Embryonic facial prominence (tissue), 1 donor: ENCODE data around the gene SNX10.

Source experiments
- DNase-seq: peaks from one replicate; pipeline ENCODE4 v3.0.0-alpha.2; 2016; ENCODE audit errors: extremely low spot score

The SNX10 gene

GRCh38 chr7:26334166-26334859 is 42.7 kb downstream of the SNX10 start:
- no peak for DNase-seq

DNA sequence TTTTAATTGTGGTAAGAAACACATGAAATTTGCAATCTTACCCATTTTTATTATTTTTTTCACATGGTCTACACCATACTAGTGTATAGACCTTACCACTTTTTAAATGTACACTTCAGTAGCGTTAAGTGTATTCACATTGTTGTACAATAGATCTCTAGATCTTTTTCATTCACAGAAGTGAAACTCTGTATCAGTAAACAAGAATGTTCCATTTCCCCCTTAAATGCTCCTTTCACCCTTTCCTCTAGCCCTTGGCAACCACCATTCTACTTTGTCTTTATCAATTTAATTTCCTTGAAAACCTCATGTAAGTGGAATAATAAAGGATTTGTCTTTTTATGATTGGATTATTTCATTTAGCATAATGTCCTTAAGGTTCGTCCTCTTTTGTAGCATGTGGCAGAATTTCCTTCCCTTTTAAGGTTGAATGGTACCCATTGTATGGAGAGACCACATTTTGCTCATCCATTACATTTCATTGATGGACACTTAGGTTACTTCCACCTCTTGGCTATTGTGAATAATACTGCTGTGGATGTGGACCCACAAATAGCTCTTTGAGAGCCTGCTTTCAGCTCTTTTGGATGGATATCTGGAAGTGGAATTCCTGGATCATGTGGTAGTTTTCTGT is 45.7 kb downstream of the SNX10 start:
- DNase-seq: no peak

DNA sequence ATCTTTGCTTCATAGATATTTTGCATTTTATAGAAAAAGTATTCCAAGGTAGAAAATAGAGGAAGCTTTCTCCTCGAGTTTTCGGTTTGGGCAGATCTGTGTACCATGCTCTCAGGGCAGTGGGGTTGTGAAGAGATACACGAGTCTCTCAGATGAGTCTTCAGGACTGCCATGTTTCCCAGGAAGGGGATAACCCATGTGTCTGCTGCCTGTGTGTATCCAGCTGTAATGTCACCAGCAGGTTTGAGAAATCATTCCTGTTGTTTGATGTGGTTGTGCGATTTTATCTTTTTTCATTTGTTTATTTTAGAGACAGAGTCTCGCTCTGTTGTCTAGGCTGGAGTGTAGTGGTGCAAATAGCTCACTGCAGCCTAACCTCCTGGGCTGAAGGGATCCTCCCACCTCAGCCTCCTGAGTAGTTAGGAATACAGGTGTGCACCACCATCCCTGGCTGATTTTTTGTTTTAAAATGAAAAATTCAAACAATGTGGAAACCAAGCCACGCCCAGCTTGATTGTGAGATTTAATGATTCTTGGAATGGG is 48.9 kb downstream of the SNX10 start:
- DNase-seq: no peak

DNA sequence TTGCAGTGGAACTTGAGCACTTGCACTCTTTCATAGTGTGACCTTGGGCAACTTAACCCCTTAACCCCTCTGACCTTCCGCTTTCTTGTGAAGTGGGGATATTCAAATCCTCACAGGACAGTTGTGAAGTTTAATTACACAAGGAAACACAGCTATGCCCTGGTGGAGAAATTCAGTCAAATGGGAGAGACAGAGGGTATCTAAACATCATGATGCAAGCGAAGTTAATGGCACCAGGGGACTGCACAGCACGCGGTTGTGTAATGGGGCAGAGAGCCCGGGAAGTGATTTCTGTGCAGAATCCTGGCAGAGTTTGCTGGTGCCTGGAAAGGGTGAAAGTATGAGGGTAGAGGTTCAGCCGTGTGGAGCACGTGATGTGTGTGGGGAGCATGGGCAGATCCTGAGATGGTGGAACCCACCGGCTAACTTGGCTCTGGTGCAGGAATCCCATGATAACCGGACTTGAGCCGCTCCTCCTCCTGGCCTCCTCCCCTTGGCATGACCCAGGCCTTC is 51.7 kb downstream of the SNX10 start:
- DNase-seq: no peak

- DNase-seq: no peak
These were observed 52.2 kb downstream of the SNX10 start for GRCh38 chr7:26343837-26344236.

DNA sequence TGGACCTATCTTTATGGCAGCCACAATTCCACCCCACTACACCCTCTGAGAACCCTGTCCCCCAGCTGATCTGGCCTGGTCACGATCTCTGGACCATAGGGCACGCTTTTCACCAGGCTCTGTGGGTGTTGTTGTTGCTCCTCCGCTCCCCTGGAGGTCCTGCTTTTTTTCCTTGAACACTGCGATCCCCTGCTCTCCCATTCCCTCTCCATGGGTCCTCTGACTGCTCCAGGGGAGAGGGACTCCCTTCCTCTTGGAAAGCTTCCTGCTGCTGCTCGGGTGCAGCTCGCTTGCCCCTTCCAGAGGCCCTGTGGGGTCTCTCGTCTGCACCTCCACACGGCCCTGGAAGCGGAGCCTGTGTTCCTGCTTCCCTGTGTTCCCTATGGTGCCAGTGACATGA is 53.5 kb downstream of the SNX10 start:
- no peak for DNase-seq

DNA sequence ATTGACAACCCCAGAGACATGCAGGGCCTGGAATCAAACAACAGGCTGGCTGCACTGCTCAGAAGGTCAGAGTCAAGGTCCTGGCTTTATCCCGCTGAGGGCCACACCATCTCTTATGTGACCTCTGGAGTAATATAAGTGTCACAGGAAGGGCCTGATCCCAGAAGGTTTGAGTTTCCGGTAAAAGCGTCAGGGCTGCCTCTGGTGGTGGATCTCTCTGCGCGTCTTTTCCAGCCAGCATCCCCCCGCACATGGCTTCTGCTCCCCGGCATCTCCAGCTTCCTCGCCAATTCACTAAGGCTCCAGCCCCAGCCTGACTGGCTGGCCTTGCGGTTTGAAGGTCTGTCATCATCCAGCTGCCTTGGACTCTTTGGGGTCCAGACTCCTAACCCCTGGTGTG is 54.2 kb downstream of the SNX10 start:
- DNase-seq: no peak

DNA sequence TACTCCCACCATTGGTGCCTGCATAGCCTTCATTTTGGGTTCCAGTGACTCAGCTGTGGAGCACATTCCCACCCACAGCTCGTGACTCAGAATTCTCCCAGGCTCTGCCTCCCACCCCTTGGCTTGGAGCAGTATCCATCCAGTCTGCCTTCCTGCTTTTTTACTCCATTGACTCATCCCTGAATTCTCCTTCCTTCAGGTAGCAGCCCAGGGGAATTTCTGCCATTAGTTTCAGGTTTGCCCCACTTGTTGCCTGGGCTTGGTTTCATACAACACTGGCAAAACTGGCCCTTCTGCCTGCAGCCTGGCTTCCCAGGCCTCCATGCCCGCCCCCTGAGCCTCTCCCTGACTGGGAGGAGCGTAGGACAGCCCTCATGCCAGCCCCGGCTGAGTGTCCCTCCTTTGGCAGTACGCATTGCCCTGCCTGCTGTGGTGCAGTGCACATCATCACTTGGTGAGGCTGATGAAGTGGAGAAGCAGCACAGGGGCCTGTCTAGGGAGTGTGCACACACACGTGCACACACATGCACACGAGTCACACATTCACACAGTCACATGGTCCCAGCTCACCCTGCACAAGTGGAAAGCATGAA is 55.0 kb downstream of the SNX10 start:
- DNase-seq: no peak

- no peak for DNase-seq
These were observed 56.7 kb downstream of the SNX10 start for GRCh38 chr7:26348234-26348851.

GRCh38 chr7:26349005-26349915 is 57.6 kb downstream of the SNX10 start:
- DNase-seq: no peak

DNA sequence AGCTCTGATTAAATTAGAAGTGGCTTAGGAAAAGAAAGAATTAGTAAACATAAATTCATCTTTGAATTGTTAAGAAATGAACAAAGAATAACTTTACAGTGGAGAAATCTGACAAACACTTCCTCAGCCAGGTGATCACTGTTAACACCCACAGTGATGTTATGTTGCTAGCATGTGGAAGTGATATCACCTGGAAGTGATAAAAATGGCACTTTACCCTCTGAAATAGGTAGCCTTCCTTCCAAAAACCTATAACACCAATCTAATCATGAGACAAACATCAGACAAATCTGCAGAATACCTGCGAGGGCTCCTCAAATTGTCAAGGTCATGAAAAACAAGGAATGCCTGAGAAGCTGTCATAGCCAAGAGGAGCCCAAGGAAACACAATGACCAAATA is 59.5 kb downstream of the SNX10 start:
- DNase-seq: no peak

- no peak for DNase-seq
These were observed 64.6 kb downstream of the SNX10 start for GRCh38 chr7:26356229-26356628.

DNA sequence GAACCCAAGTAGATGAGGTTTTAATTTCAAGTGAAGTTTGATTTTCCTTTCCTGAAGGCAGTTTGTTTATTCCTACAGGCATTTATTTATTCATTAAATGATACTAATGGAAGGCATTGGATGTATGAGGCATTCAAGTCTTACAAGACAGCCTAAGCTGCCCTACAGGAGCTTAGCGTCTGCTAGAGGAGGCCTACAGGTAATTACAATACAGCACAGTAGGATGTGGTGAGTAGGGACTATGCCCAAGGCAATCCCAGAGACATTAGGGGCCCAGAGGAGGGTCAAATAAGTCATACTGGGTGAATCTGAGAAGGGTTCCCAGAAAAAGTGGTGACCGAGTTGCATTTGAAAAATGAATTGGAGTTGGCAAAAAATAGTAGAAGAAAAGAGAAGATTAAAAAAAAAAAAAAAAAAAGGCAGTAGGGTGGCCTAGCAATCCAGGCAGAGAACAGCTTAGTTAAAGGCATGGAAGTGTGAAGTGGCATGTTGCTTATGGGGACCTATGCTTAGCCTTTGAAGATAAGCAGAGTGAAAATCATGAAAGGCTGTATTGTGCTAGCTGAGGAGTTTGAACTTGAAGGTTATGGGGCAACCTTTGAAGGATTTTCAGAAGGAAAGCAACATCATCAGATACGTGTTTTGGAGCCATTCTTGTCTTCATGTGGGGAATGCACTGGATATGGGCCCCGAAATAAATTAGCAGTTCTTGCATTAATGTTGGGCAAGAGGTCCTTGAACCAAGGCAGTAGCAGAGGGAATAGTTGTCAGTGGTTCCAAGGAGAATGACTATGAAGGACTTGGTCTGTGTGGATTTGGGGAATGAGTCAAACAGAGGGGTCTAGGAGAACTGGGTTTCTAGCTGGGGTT is 65.5 kb downstream of the SNX10 start:
- no peak for DNase-seq

DNA sequence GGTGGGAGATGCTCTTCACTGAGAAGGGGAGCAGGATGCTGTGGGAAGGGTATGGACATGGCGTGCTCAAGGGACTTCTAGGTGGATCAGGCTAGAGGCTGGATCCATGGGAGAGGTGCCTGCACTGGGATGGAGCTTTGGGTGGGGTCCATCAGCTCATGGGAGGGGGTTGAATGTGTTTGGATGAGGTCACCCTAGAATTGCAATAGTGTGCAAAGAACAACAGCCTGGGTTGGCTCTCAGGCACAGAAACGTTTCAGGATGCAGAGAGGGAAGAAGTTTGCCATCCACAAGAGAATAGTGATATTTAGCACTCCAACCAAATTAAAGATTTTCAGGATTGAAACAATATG is 66.1 kb downstream of the SNX10 start:
- no peak for DNase-seq

GRCh38 chr7:26360650-26361049 is 69.0 kb downstream of the SNX10 start:
- no peak for DNase-seq

DNA sequence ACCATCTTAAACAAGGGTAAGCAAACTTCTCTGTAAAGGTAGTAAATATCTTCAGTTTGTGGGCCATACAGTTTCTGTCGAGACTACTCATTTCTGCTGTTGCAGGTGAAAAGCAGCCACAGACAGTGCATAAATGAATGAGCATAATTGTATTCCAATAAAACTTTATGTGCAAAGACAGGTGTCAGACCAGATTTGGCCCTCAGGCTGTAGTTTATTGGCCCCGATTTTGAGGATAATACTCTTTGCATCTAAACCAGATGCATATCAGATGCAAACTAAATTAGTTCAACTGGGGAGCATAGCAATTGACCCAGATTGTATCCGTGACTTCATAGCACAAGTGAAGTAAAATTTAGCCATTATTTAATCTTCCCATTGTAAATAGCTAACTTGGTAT is 70.0 kb downstream of the SNX10 start:
- no peak for DNase-seq

GRCh38 chr7:26363465-26363864 is 71.8 kb downstream of the SNX10 start:
- no peak for DNase-seq

DNA sequence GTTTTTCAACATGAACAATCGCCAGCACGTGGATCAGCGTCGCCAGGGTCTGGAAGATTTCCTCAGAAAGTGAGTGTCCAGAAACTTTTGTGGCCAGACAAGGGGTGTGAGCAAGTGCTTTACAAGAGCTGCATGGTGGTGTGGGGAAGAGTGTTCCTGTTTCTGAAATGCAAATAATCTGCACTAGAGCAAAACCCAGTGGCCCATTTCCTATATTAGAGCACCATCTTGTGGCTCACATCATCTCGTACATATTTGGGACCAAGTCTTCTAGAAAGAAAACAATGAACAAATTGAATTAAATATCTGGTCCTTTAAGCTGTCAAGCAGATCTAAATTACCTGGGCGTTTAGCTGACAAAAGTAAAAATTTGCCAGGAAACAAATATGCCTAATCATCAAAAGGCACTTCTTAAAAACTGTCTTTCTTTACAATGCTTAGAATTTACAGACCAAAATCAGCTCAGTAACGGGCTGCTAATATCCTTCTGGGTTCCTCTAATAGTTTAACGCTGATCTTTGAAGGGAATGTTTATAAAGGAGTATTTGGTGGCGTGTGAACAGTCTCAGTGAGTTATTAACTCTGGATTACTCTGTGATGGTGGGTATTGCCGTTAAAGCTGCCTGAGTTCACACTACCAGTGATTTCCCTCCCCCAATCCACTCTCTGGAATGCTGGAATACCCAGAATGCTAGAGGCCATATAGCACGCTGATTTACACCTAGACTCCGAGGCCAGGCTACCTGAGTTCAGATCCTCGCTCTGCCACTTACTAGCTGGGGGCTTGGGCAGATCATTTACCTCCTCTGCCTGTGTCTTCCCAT is 73.6 kb downstream of the SNX10 start:
- peak; percentile 85 for DNase-seq

DNA sequence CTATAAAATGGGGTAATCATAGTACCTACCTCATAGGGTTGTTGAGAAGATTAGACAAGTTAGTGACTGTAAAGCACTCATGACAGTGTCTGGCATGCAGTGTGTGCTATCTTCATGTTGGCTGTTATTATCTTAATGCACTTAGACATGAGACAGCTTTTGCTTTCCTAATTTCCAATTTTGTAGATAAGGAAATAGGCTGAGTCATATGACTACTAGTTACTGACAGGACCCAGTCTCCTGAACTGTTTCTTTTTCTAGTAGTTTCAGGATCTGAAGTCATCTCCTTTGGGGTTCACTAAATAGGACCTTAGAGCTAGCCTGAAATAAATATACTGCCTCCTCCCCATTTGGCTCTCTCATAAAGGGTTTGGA is 74.2 kb downstream of the SNX10 start:
- DNase-seq: no peak
